ENCODE results near the gene PLPP7.

PLPP7 gene

GRCh38 chr9:131303381-131304321 is 14.1 kb downstream of the PLPP7 start:
- DNase-seq (ENCODE audit: low read depth): no peak

- no peak for DNase-seq (ENCODE audit: low read depth)
Observed at GRCh38 chr9:131304676-131305355, 15.3 kb downstream of the PLPP7 start.

- DNase-seq (ENCODE audit: low read depth): no peak
Observed at GRCh38 chr9:131306397-131307004, 17.0 kb downstream of the PLPP7 start.

- DNase-seq (ENCODE audit: low read depth): no peak
Observed at GRCh38 chr9:131307974-131308373, 18.5 kb downstream of the PLPP7 start.

GRCh38 chr9:131308452-131308851 is 18.9 kb downstream of the PLPP7 start:
- no peak for DNase-seq (ENCODE audit: low read depth)

GRCh38 chr9:131308906-131309529 is 19.5 kb downstream of the PLPP7 start:
- DNase-seq (ENCODE audit: low read depth): no peak

GRCh38 chr9:131309530-131310276 is 20.2 kb downstream of the PLPP7 start:
- DNase-seq (ENCODE audit: low read depth): no peak

GRCh38 chr9:131310833-131311554 is 21.5 kb downstream of the PLPP7 start:
- no peak for DNase-seq (ENCODE audit: low read depth)

- DNase-seq (ENCODE audit: low read depth): no peak
Observed at GRCh38 chr9:131312246-131312645, 22.7 kb downstream of the PLPP7 start.

- no peak for DNase-seq (ENCODE audit: low read depth)
Observed at GRCh38 chr9:131312822-131313770, 23.6 kb downstream of the PLPP7 start.

- DNase-seq (ENCODE audit: low read depth): no peak
Observed at GRCh38 chr9:131318231-131319085, 28.9 kb downstream of the PLPP7 start.

- no peak for DNase-seq (ENCODE audit: low read depth)
Observed at GRCh38 chr9:131319486-131319885, 30.0 kb downstream of the PLPP7 start.

GRCh38 chr9:131320031-131320685 is 30.6 kb downstream of the PLPP7 start:
- DNase-seq (ENCODE audit: low read depth): no peak

- no peak for DNase-seq (ENCODE audit: low read depth)
Observed at GRCh38 chr9:131323629-131324028, 34.1 kb downstream of the PLPP7 start.

- DNase-seq (ENCODE audit: low read depth): no peak
Observed at GRCh38 chr9:131324736-131325679, 35.5 kb downstream of the PLPP7 start.

- no peak for DNase-seq (ENCODE audit: low read depth)
Observed at GRCh38 chr9:131329241-131329641, 39.7 kb downstream of the PLPP7 start.

Measured in fibroblast of gingiva (primary cell).